DMS114 treated with DMSO at 0.1 percent for 48 hours (cell line): ENCODE results near the gene DNAJA4.

Source experiments
- DNase-seq: peaks from one replicate; lab custom pipeline; 2025; ENCODE audit not compliant: unreplicated experiment; lab: John Stamatoyannopoulos, UW

The DNAJA4 gene

DNA sequence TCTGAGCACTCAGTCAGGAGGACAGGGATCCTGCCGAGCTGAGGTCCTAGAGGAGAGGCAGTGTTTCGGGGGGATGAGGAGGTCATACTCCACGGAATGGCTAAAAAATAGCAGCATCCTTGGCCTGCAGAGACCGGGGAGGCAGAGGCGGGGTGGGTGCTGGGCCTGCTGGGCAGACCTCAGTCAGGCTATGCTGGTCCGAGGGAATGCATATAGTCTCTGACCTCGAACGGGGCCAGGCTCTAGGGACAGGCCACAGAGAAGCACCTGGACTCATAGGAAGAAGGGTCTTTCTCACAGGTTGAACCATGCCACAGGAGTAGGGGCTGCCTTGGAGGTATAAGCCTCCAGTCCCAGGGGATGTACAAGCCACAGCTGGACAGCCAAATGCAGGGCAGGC lies 49.0 kb downstream of the DNAJA4 start:
- no peak for DNase-seq

DNA sequence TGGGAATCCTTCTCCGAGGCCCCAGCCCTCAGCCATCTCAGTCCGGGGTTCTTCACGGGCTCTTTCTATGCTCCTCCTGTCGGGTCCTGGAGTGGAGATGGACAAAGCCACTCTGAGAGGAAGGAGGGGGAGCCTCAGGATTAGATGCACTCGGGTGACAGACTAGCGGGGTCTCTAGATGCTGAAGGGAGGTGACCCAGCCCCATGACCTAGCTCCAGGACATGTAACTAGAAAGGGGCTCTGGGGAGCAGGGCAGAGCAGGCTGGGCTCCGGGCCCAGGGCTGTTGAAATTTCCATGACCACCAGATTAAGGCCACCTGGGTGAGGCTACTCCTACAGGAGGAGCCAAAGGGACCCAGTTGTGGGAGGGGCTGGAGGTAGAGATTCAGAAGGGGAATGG lies 49.8 kb downstream of the DNAJA4 start:
- no peak for DNase-seq

GRCh38 chr15:78315686-78316282 lies 51.4 kb downstream of the DNAJA4 start:
- DNase-seq: peak; percentile 39

- no peak for DNase-seq
Observed at GRCh38 chr15:78316283-78317083, 52.1 kb downstream of the DNAJA4 start.

DNA sequence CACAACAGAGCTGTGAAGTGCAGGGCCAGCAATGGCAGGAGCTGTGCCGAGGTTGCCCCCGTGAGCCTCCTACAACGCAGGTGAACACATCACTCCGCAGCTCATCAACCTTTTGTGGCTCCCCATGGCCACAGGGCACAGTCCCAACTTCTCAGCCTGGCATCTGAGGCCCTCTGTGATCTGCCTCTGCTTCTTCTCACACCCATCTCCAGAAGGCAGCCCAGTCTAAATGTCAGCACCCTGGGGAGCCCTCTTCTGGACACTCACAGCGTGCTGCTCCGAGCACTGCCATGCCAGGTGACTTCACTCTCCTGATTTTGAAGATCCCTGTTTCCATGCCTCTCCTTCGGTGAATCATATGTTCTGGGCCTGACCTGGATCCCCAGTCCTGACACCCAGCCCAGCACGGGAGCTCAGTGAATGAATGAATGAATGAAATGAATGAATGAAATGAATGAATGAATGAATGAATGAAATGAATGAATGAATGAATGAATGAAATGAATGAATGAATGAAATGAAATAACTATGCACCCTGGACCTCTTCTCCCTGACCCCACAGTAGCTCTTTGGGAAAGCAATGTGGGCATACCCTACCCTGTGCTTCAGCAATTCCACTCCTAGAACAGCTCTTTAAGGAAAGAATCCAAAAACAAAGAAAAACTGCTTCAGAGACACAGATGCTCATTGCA lies 52.9 kb downstream of the DNAJA4 start:
- DNase-seq: no peak

- no peak for DNase-seq
Observed at GRCh38 chr15:78319588-78319987, 55.2 kb downstream of the DNAJA4 start.

DNA sequence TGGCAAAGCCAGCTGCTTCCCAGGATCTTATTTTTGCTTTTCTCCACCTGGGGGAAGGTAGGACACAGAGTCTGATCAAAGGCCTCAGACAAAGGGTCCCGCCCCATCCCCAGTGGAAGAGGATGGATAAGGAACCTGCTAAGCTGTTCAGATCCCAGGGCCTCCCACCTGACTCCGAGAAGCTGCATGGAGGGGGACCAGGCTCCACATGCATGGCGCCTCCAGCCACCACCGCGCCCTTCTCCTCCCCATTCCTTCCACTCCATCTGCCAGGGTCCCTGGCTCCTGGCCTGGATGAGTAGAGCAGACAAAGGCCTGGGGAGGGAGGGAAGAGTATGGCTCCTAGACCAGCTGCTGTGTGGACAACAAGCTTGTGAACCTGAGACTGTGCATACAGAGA lies 55.8 kb downstream of the DNAJA4 start:
- DNase-seq: no peak

DNA sequence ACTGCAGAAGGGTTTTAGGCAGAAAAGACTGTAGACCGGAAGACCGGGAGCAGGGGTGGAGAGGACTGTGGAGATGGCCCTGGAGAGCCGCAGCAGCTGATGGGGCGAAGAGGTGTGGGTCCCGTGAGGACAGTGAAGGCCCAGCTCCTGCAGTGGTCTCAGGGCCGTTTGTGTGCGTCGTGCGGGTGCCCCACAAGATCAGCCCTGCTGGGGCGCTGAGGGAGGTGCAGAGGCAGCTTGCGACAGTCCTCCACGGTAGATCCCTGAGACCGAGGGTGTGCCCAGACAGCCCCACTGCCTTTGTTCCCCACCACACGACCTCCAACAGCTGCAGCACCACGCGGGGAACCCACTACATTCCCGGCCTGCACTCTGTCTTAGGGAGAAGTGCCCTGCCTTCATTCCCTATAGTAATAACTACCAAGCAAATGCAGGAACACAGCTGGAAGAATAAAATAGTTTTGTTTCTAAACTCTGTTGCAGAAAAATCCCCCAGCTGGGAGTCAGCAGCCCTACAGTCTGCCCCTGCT lies 56.7 kb downstream of the DNAJA4 start:
- no peak for DNase-seq

- DNase-seq: no peak
Observed at GRCh38 chr15:78321786-78322185, 57.4 kb downstream of the DNAJA4 start.

DNA sequence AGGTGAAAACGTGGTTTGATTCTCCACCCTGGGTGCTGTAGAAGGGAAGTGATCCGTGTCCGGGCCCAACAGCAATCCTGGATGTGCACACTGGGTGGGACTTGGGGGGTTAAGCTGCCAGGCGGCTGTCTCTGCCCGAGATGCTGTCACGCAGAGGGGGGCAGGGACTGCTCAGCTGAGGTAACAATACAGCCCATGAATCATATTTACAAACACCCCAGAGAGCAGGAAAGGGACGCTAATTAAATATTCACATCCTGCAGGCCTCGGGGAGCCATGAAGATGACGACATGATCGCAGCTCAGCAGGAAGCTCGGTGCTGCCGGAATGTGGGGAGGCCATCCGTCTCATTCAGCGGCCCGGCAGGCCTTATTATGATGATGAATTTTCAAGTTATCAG lies 57.9 kb downstream of the DNAJA4 start:
- DNase-seq: no peak

DNA sequence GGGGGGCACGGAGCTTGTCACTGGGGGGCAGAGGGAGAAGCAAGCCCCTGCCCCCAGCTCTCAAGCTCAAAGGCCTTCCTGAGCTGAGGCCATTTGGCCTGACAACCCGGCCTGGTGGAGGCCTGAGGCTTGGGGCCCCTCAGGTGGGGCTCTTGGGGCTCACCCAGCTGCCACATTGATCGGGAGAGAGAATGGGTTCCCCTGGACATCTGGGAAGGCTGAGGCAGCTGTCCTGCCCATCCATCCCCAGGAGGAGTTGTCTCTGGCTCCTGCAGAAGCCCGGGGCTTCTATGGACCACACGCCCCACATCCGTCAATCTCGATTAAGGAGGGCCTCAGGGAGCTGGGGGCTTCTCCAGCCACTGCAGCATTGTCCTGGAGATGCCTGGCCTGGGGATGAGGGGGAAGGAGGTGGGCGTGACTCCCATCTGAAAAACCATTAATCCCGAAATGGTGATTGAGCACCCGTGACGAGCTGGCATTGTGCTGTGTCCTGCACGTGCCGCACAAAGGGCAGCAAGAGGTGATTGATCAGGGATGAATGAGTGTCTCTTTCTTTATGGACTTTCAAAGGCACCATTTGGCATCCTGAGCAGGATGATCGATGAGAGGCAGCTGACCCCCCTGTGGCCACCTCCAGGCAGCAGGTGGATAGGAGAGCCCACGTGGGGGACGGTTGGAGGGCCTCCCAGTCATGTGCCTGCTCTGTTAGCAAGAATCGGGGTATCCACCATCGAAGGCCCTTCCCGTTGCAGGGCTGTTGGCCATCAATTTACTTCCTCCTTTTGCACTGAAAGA lies 58.6 kb downstream of the DNAJA4 start:
- no peak for DNase-seq

DNA sequence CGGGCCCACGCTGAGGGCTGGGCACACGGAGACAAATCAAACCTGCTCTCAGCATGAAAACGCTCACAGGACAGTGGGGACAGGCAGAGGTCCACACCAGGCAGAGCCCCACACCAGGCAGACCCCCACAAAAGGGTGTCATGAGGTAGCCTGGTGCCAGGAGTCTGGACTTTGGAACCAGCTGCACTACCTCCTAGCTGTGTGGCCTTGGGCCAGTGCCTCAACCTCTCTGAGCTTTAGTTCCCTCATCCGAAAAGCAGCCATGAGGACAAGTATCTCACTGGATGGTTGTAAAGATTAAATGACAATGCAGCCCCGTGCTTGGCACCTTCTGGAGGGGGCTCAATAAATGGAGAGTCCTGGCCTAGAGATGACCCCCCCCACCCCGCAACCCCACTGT lies 59.3 kb downstream of the DNAJA4 start:
- no peak for DNase-seq

DNA sequence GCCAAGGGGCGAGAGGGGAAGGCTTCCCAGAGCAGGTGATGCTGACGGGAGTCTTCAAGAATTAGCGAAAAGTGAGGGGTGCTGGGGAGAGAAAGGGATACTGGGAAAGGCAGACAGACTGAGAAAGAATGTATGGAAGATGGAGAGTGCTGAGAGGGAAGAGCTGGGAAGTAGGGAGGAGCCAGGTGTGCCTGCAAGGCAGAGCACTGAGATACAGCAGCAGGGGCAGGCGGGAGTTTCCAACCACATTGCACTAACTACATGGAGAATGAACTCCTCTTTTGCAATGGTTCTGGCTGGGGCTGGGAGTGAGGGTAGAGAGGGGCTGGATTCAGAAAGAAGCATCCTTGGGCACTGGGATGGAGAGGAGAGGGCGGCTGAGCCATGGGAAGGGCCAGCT lies 59.8 kb downstream of the DNAJA4 start:
- DNase-seq: no peak

GRCh38 chr15:78325092-78325843 lies 60.9 kb downstream of the DNAJA4 start:
- no peak for DNase-seq

DNA sequence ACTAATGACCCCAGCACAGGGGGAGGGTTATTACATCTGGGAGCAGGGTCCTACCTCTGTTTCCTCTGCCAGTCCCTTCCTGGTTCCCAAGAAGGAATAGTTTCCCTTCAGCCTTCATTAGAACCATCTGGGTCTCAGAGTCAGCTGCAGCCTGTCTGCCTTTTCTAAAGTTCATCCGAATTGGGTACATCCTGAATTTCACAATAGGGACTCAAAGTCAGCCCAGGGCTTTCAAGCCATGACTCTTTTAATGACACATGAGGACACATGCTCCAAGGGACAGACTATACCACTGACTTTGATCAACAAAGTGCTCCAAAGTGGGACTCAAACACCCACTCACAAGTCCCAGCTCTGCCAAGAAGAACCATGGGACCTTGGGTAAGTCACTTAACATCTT lies 63.1 kb downstream of the DNAJA4 start:
- DNase-seq: no peak

DNA sequence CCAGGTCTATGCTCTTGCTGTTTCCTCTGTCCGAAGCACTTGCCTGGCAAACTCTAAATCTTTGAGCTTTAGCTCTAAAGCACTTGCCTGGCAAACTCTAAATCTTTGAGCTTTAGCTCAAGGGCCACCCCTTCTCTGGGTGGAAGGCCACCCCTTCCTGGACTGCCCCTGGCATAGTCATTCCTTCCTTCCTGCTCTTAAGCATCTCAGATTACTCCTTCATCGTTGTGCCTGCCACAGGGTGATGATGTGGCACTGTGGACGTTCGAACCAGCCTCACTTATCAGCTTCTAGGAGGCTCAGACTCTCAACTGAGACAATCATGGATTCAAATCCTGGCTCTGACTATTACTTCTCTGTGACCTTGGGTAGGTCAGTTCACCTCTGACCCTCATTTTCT lies 65.3 kb downstream of the DNAJA4 start:
- DNase-seq: no peak
